MM.1S (cell line): Measurements from ENCODE around the gene LNPEP.

Experiments used
- DNase-seq: peaks from one replicate; pipeline ENCODE4 v3.0.0-alpha.2; 2015
- H2AFZ ChIP-seq: fragments of 300-600 bp; sonication (generic); 2 replicates; pipeline ENCODE4 v1.6.0; 2016; ENCODE audit warnings: antibody characterized with exemption, low read length
- H3F3A ChIP-seq: fragments of 300-600 bp; sonication (generic); 2 replicates; pipeline ENCODE4 v1.6.1; 2016; ENCODE audit warnings: mild to moderate bottlenecking, antibody characterized with exemption, low read length, moderate library complexity, mixed read lengths; ENCODE audit not compliant: insufficient read depth
- H3K27ac ChIP-seq: fragments of 300-600 bp; sonication (generic); 2 replicates; pipeline ENCODE4 v1.5.1; 2016; ENCODE audit warnings: mild to moderate bottlenecking, low read length
- H3K27me3 ChIP-seq: fragments of 300-600 bp; sonication (generic); replicated peaks from 2 replicates; pipeline ENCODE4 v1.6.0; 2016; ENCODE audit warnings: low read length; ENCODE audit not compliant: insufficient read depth
- H3K36me3 ChIP-seq: fragments of 300-600 bp; sonication (generic); replicated peaks from 2 replicates; pipeline ENCODE4 v1.6.1; 2016; ENCODE audit warnings: mild to moderate bottlenecking, low read length, mixed read lengths; ENCODE audit not compliant: insufficient read depth
- H3K4me1 ChIP-seq: fragments of 300-600 bp; sonication (generic); 2 replicates; pipeline ENCODE4 v1.6.1; 2016; ENCODE audit warnings: low read length, mixed read lengths
- H3K4me2 ChIP-seq: fragments of 300-600 bp; sonication (generic); 2 replicates; pipeline ENCODE4 v1.6.0; 2016; ENCODE audit warnings: low read depth, low read length
- H3K4me3 ChIP-seq: fragments of 300-600 bp; sonication (generic); 2 replicates; pipeline ENCODE4 v1.5.1; 2016; ENCODE audit warnings: low read length, mixed read lengths
- H3K79me2 ChIP-seq: fragments of 300-600 bp; sonication (generic); 2 replicates; pipeline ENCODE4 v1.6.1; 2016; ENCODE audit warnings: mixed run types, low read length, mixed read lengths
- H3K9ac ChIP-seq: fragments of 300-600 bp; sonication (generic); 2 replicates; pipeline ENCODE4 v1.6.1; 2016; ENCODE audit warnings: low read length, mixed read lengths
- H3K9me2 ChIP-seq: fragments of 300-600 bp; sonication (generic); replicated peaks from 2 replicates; pipeline ENCODE4 v1.6.1; 2016; ENCODE audit warnings: mild to moderate bottlenecking, low read length, mixed read lengths; ENCODE audit not compliant: insufficient read depth
- H3K9me3 ChIP-seq: fragments of 300-600 bp; sonication (generic); replicated peaks from 2 replicates; pipeline ENCODE4 v1.6.1; 2016; ENCODE audit warnings: mild to moderate bottlenecking, low read length, mixed read lengths; ENCODE audit not compliant: insufficient read depth
- H4K20me1 ChIP-seq: fragments of 300-600 bp; sonication (generic); 2 replicates; pipeline ENCODE4 v1.6.1; 2016; ENCODE audit warnings: mild to moderate bottlenecking, low read length, moderate library complexity, mixed read lengths; ENCODE audit not compliant: insufficient read depth
- EZH2 ChIP-seq: fragments of 300-600 bp; sonication (generic); optimal IDR thresholded peaks from 2 replicates; pipeline ENCODE3; 2017; ENCODE audit warnings: low read depth, mild to moderate bottlenecking, antibody characterized with exemption, low read length, mixed read lengths
- EZH2phosphoT487 ChIP-seq: fragments of 300-600 bp; sonication (generic); IDR thresholded peaks from 2 replicates; pipeline ENCODE4 v1.6.1; 2018; ENCODE audit warnings: antibody characterized with exemption, low read length
- TF ChIP-seq, protein P1 (sequence below): fragments of 300-600 bp; sonication (generic); IDR thresholded peaks from 2 replicates; pipeline ENCODE4 v1.5.1; 2016; ENCODE audit warnings: antibody characterized with exemption, low read length, mixed read lengths

The LNPEP gene

DNA sequence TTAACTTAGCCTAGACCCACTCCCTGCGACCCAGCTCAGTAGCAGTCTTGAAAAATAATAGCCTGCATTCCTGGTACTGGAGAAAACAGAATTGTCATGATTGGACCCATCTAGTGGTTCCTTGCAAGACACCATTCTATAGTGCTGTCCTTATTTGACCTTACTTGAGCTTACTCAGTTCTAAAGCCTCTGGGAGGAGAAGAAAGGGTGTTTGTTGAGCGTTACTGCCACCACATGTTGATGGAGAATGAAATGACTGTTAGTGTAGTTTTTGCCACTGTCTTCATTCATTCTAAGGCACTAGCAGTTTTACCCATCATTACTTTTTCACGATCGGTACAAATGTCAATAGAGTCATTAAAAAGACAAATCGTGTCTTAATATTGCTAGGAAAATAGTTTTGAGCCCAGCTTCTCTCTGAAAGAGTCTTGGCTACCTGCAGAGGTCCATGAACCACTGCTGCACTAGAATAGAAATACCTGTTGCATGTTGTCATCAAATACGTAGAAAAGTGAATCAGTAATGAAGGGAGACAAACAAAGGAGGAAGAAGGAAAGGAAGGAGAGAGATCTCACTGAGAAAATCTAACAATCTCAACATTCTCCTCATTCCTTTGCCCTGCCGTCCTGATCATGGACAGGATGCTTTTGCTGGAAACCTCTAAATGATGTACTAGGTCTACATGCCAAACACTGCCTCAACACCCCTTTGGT lies 110.5 kb downstream of the LNPEP start:
- Histone ChIP-seq H3K79me2 (no peaks in the 10 kb centered on the region), H3K9me3 (no peaks in the 10 kb centered on the region), H3K4me1 (no peaks in the 10 kb centered on the region), H3K4me2 (no peak overlapping the region), H2AFZ (no peak overlapping the region), H3K27me3 (no peaks in the 10 kb centered on the region), H3K9ac (no peak overlapping the region), H4K20me1 (no peaks in the 10 kb centered on the region), H3K27ac (no peak overlapping the region), H3K36me3 (no peaks in the 10 kb centered on the region), H3K9me2 (no peaks in the 10 kb centered on the region), H3K4me3 (no peak overlapping the region), H3F3A (no peaks in the 10 kb centered on the region)
- DNase-seq = no peak
- TF ChIP-seq EZH2 (no peak), EZH2phosphoT487 (no peak)
- TF ChIP-seq, protein P1, sequence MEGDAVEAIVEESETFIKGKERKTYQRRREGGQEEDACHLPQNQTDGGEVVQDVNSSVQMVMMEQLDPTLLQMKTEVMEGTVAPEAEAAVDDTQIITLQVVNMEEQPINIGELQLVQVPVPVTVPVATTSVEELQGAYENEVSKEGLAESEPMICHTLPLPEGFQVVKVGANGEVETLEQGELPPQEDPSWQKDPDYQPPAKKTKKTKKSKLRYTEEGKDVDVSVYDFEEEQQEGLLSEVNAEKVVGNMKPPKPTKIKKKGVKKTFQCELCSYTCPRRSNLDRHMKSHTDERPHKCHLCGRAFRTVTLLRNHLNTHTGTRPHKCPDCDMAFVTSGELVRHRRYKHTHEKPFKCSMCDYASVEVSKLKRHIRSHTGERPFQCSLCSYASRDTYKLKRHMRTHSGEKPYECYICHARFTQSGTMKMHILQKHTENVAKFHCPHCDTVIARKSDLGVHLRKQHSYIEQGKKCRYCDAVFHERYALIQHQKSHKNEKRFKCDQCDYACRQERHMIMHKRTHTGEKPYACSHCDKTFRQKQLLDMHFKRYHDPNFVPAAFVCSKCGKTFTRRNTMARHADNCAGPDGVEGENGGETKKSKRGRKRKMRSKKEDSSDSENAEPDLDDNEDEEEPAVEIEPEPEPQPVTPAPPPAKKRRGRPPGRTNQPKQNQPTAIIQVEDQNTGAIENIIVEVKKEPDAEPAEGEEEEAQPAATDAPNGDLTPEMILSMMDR = no peak

DNA sequence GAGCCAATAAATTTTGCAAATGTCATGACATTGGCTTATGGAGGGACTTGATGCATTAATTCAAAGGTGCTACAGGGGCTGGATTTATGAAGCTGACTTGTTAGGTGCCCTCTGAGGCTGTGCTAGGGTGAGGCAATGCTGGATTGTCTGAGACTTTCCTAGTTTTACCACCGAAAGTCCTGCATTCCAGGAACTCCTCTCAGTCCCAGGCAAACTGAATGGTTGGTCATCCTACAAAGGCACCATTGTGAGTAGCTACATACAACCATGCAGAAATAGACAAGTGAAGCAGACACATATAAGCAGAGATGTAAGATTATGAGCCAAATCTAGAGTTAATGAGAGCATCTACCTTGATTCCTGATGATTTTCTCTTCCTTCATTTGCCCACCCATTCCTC lies 111.2 kb downstream of the LNPEP start:
- no peaks in the 10 kb centered on the region for H3K79me2 ChIP-seq

DNA sequence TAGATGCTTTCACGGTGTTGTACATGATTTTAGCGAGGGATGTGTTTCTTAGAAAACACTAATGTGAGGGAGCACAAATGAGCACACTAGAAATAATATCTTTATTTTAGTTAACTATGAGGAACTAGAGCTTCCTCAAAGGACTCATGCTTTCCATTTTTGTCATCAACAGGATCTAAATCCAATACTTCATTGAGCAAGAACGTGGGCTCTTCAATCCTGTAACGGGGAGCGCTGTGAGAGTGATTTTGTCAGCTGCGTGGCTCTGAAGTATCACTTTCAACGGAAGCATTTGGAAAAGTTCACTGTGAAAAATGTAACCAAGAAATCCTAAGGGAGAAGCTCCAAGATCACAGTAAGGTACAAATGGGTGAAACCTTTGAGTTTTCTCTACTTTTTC lies 113.3 kb downstream of the LNPEP start:
- H3K4me2 ChIP-seq = no peak overlapping the region
- no peaks in the 10 kb centered on the region for H3K9me2 ChIP-seq
- TF ChIP-seq EZH2phosphoT487 (no peak), EZH2 (no peak)
- TF ChIP-seq, protein P1 = no peak
- H3K27me3 ChIP-seq = no peaks in the 10 kb centered on the region
- H3K9me3 ChIP-seq = no peaks in the 10 kb centered on the region
- H2AFZ ChIP-seq = no peak overlapping the region
- H3K4me3 ChIP-seq = no peak overlapping the region
- H3K36me3 ChIP-seq = no peaks in the 10 kb centered on the region
- no peak overlapping the region for H3K27ac ChIP-seq
- no peaks in the 10 kb centered on the region for H4K20me1 ChIP-seq
- no peaks in the 10 kb centered on the region for H3K79me2 ChIP-seq
- no peaks in the 10 kb centered on the region for H3F3A ChIP-seq
- H3K9ac ChIP-seq = no peak overlapping the region
- no peaks in the 10 kb centered on the region for H3K4me1 ChIP-seq
- DNase-seq = no peak

More for the DNA sequence above, 111.2 kb downstream of the LNPEP start:
- no peaks in the 10 kb centered on the region for H4K20me1 ChIP-seq
- H3K27ac ChIP-seq = no peak overlapping the region
- no peaks in the 10 kb centered on the region for H3K36me3 ChIP-seq
- no peak for DNase-seq
- no peak overlapping the region for H3K4me3 ChIP-seq
- no peak overlapping the region for H3K9ac ChIP-seq
- H3K4me2 ChIP-seq = no peak overlapping the region
- H3K9me2 ChIP-seq = no peaks in the 10 kb centered on the region
- H3K4me1 ChIP-seq = no peaks in the 10 kb centered on the region
- H3K27me3 ChIP-seq = no peaks in the 10 kb centered on the region
- no peak overlapping the region for H2AFZ ChIP-seq
- no peaks in the 10 kb centered on the region for H3F3A ChIP-seq
- H3K9me3 ChIP-seq = no peaks in the 10 kb centered on the region
- TF ChIP-seq EZH2phosphoT487 (no peak), EZH2 (no peak)
- TF ChIP-seq, protein P1 = no peak
